OCI-LY7 (cell line): ENCODE measurements around the gene HMCN1. TPM values are rescaled to one million over a fixed set of nuclear protein-coding genes. Genes with fewer than 3 reads are reported as not detected.
"Not testable (repeated sequence)": the region's sequence is repeated elsewhere in the genome, so short reads cannot be mapped to it uniquely, and the experiment has no call there.

Source experiments
- BruUV-seq: library from RNA; stranded (reverse); fragments of 400-500 nt; replicated peaks from 2 replicates; lab custom pipeline; 2021; lab: Mats Ljungman, UMichigan
- CTCF ChIA-PET: fragments of 300-600 bp; sonication (Branson Sonifier 250); formaldehyde crosslinking; loops from one replicate; lab custom pipeline; 2022; ENCODE audit warnings: antibody characterized with exemption; ENCODE audit not compliant: unreplicated experiment; lab: Charles Lee
- POLR2A ChIA-PET: fragments of 300-600 bp; sonication (Branson Sonifier 250); formaldehyde crosslinking; loops from one replicate; lab custom pipeline; 2022; ENCODE audit warnings: antibody characterized with exemption; lab: Charles Lee
- DNase-seq: peaks from one replicate; pipeline ENCODE4 v3.0.0-alpha.2; 2015; ENCODE audit warnings: low spot score
- H2AFZ ChIP-seq: fragments of 200-600 bp; sonication (generic), shearing (Covaris generic); 2 replicates; pipeline ENCODE4 v1.6.1; 2014; ENCODE audit warnings: mild to moderate bottlenecking, antibody characterized with exemption, low read length, moderate library complexity
- H3K27ac ChIP-seq: fragments of 200-600 bp; sonication (generic); 2 replicates; pipeline ENCODE4 v1.5.1; 2014; ENCODE audit warnings: mixed run types, low read depth, mild to moderate bottlenecking, moderate library complexity, low read length, inconsistent platforms; ENCODE audit not compliant: poor library complexity, severe bottlenecking
- H3K36me3 ChIP-seq: fragments of 200-600 bp; sonication (generic); 2 replicates; pipeline ENCODE4 v1.6.1; 2014; ENCODE audit warnings: mild to moderate bottlenecking, antibody characterized with exemption, low read length, moderate library complexity, mixed read lengths; ENCODE audit not compliant: insufficient read depth
- H3K4me1 ChIP-seq: fragments of 200-600 bp; sonication (generic); 2 replicates; pipeline ENCODE4 v1.5.1; 2014; ENCODE audit warnings: mild to moderate bottlenecking, low read length; ENCODE audit not compliant: insufficient read depth, poor library complexity, severe bottlenecking
- H3K4me2 ChIP-seq: fragments of 200-600 bp; sonication (generic); 2 replicates; pipeline ENCODE4 v1.6.1; 2014; ENCODE audit warnings: mild to moderate bottlenecking, low read length
- H3K4me3 ChIP-seq: fragments of 200-600 bp; sonication (generic); 2 replicates; pipeline ENCODE4 v1.5.1; 2014; ENCODE audit warnings: mild to moderate bottlenecking, low read depth, low read length; ENCODE audit not compliant: poor library complexity, severe bottlenecking
- H3K79me2 ChIP-seq: fragments of 200-600 bp; sonication (generic); 2 replicates; pipeline ENCODE4 v1.6.1; 2016; ENCODE audit warnings: low read depth, mild to moderate bottlenecking, low read length, moderate library complexity, mixed read lengths; ENCODE audit not compliant: insufficient read depth
- H3K9me2 ChIP-seq: fragments of 200-600 bp; sonication (generic); 2 replicates; pipeline ENCODE4 v1.6.1; 2016; ENCODE audit warnings: mild to moderate bottlenecking, low read length, mixed read lengths; ENCODE audit not compliant: insufficient read depth
- H3K9me3 ChIP-seq: fragments of 200-600 bp; sonication (generic); 2 replicates; pipeline ENCODE4 v1.6.1; 2014; ENCODE audit warnings: mild to moderate bottlenecking, mixed run types, low read length, mixed read lengths
- H4K20me1 ChIP-seq: fragments of 200-600 bp; sonication (generic); 2 replicates; pipeline ENCODE4 v1.6.1; 2014; ENCODE audit warnings: mild to moderate bottlenecking, antibody characterized with exemption, low read length, moderate library complexity, mixed read lengths; ENCODE audit not compliant: insufficient read depth
- CTCF ChIP-seq: fragments of 200-600 bp; sonication (generic); conservative IDR thresholded peaks from 2 replicates; pipeline ENCODE4 v1.5.1; 2014; ENCODE audit warnings: mild to moderate bottlenecking, antibody characterized with exemption, low read length, moderate library complexity, mixed read lengths
- EZH2phosphoT487 ChIP-seq: fragments of 200-600 bp; sonication (generic); IDR thresholded peaks from 2 replicates; pipeline ENCODE4 v1.6.1; 2018; ENCODE audit warnings: low read depth, borderline replicate concordance, mild to moderate bottlenecking, mixed run types, antibody characterized with exemption, low read length, moderate library complexity, mixed read lengths
- intact Hi-C: fragments of 100-400 bp; cut with micrococcal nuclease; formaldehyde crosslinking; loops from one replicate; pipeline ENCODE4 v1.10.0; 2022; ENCODE audit not compliant: unreplicated experiment
- total RNA-seq, 2 experiments: library from RNA; depleted of rRNA in 1 of 2; stranded (reverse); fragments of >200 nt in 1 of 2; shearing (Covaris generic) in 1 of 2; gene quantifications; 2 replicates each; pipeline ENCODE4 v1.2.3, GENCODE V29; 2014 to 2022

HMCN1 gene
- total RNA-seq, 2 experiments from 2014 or later, result 0.02 TPM; not detected in 1

- Histone ChIP-seq H3K4me2 (no peak overlapping the region), H2AFZ (no peak overlapping the region), H3K9me3 (no peaks in the 10 kb centered on the region), H3K4me1 (no peaks in the 10 kb centered on the region), H3K9me2 (no peaks in the 10 kb centered on the region), H3K36me3 (no peaks in the 10 kb centered on the region), H3K4me3 (no peak overlapping the region), H4K20me1 (no peaks in the 10 kb centered on the region), H3K79me2 (no peaks in the 10 kb centered on the region), H3K27ac (no peak overlapping the region)
- intact Hi-C loops, result loop anchor here (1.0 kb wide), 1 partner anchor 58 kb away; no protein-coding TSS in a partner anchor
- ChIA-PET POLR2A (interaction anchor here (1.3 to 2.2 kb wide), 2 partner anchors 19 to 60 kb away, joined by 6 to 7 read pairs; no protein-coding TSS in a partner anchor), CTCF (no interaction called here)
- TF ChIP-seq EZH2phosphoT487 (no peak), CTCF (no peak)
- no TSS peak for BruUV-seq
- DNase-seq, result no peak
Observed at GRCh38 chr1:186154651-186155050, 420.5 kb downstream of the HMCN1 start.

- Histone ChIP-seq H2AFZ (no peak overlapping the region), H3K27ac (no peak overlapping the region), H3K4me2 (no peak overlapping the region), H3K4me3 (no peak overlapping the region), H4K20me1 (no peaks in the 10 kb centered on the region), H3K36me3 (no peaks in the 10 kb centered on the region), H3K79me2 (no peaks in the 10 kb centered on the region), H3K9me3 (no peaks in the 10 kb centered on the region), H3K4me1 (no peaks in the 10 kb centered on the region), H3K9me2 (no peaks in the 10 kb centered on the region)
- POLR2A ChIA-PET, result interaction anchor here (2.2 kb wide), 1 partner anchor 60 kb away, joined by 7 read pairs; no protein-coding TSS in a partner anchor
- TF ChIP-seq EZH2phosphoT487 (no peak), CTCF (peak; percentile 81)
- peak; percentile 44 for DNase-seq
- CTCF ChIA-PET, result interaction anchor here (1.1 kb wide), 1 partner anchor 219 kb away, joined by 3 read pairs; the partner anchor contains the start of gene TPR
- no TSS peak for BruUV-seq
- intact Hi-C loops, result loop anchor here (1.0 kb wide), 1 partner anchor 57 kb away; no protein-coding TSS in a partner anchor
Observed at GRCh38 chr1:186155594-186155993, 421.4 kb downstream of the HMCN1 start.

GRCh38 chr1:186162895-186163294 lies 428.7 kb downstream of the HMCN1 start:
- intact Hi-C loops, BruUV-seq, H3K4me2 ChIP-seq, H3K27ac ChIP-seq, H3K36me3 ChIP-seq, H3K4me3 ChIP-seq, CTCF ChIA-PET, H3K4me1 ChIP-seq, H3K9me2 ChIP-seq, H3K79me2 ChIP-seq, DNase-seq, H4K20me1 ChIP-seq, H3K9me3 ChIP-seq, H2AFZ ChIP-seq, POLR2A ChIA-PET: not testable (repeated sequence)
